Karpas-422 (cell line): Measurements from ENCODE around the gene RSPH3. TPM values are rescaled to one million over a fixed set of nuclear protein-coding genes. Genes with fewer than 3 reads are reported as not detected.

Experiments used
- DNase-seq: peaks from one replicate; pipeline ENCODE4 v3.0.0-alpha.2; 2015
- H2AFZ ChIP-seq: fragments of 200-600 bp; sonication (generic); 2 replicates; pipeline ENCODE4 v1.6.1; 2014; ENCODE audit warnings: antibody characterized with exemption, low read length, mixed read lengths
- H3K27ac ChIP-seq: fragments of 200-600 bp; sonication (generic); 2 replicates; pipeline ENCODE4 v1.5.1; 2014; ENCODE audit warnings: mild to moderate bottlenecking, low read length, moderate library complexity
- H3K27me3 ChIP-seq: fragments of 200-600 bp; sonication (generic); 2 replicates; pipeline ENCODE4 v1.6.1; 2014; ENCODE audit warnings: low read length, mixed read lengths
- H3K36me3 ChIP-seq: fragments of 200-600 bp; sonication (generic); 2 replicates; pipeline ENCODE4 v1.6.1; 2014; ENCODE audit warnings: low read length, mixed read lengths; ENCODE audit not compliant: insufficient read depth
- H3K4me1 ChIP-seq: fragments of 200-600 bp; sonication (generic); 2 replicates; pipeline ENCODE4 v1.6.1; 2014; ENCODE audit warnings: mild to moderate bottlenecking, low read length, mixed read lengths
- H3K4me2 ChIP-seq: fragments of 200-600 bp; sonication (generic); 2 replicates; pipeline ENCODE4 v1.6.1; 2014; ENCODE audit warnings: low read length, low read depth, mild to moderate bottlenecking; ENCODE audit not compliant: poor library complexity, severe bottlenecking
- H3K4me3 ChIP-seq: fragments of 200-600 bp; sonication (generic); 2 replicates; pipeline ENCODE4 v1.5.1; 2014; ENCODE audit warnings: mild to moderate bottlenecking, antibody characterized with exemption, low read length, mixed read lengths
- H3K79me2 ChIP-seq: fragments of 200-600 bp; sonication (generic); 2 replicates; pipeline ENCODE4 v1.6.1; 2014; ENCODE audit warnings: mild to moderate bottlenecking, low read length, mixed read lengths
- H3K9ac ChIP-seq: fragments of 200-600 bp; sonication (generic); 2 replicates; pipeline ENCODE4 v1.6.0; 2014; ENCODE audit warnings: low read length
- H3K9me2 ChIP-seq: fragments of 200-600 bp; sonication (generic), shearing (Covaris generic); replicated peaks from 2 replicates; pipeline ENCODE4 v1.6.0; 2014; ENCODE audit warnings: mild to moderate bottlenecking, low read length, moderate library complexity; ENCODE audit not compliant: insufficient read depth
- H3K9me3 ChIP-seq: fragments of 300-700, 200-600 bp; sonication (generic); 2 replicates; pipeline ENCODE4 v1.6.1; 2014; ENCODE audit warnings: low read length, mixed read lengths
- H4K20me1 ChIP-seq: fragments of 200-600 bp; sonication (generic); 2 replicates; pipeline ENCODE4 v1.6.1; 2014; ENCODE audit warnings: mild to moderate bottlenecking, antibody characterized with exemption, low read length, low read depth; ENCODE audit not compliant: insufficient read depth
- total RNA-seq: library from RNA; depleted of rRNA; stranded (reverse); fragments of >200 nt; shearing (Covaris generic); gene quantifications from 2 replicates; pipeline ENCODE4 v1.2.3, GENCODE V29; 2014; ENCODE audit warnings: low replicate concordance

The RSPH3 gene
- total RNA-seq, 1 experiment from 2014 or later = 3.3 TPM

GRCh38 chr6:158977382-158977781 lies 22.6 kb downstream of the RSPH3 start:
- Histone ChIP-seq H3K9me2 (no peaks in the 10 kb centered on the region), H3K9ac (no peak overlapping the region), H3K27ac (no peak overlapping the region), H3K4me2 (no peak overlapping the region), H2AFZ (no peak overlapping the region), H4K20me1 (no peaks in the 10 kb centered on the region), H3K4me1 (no peaks in the 10 kb centered on the region), H3K79me2 (no peaks in the 10 kb centered on the region), H3K36me3 (no peaks in the 10 kb centered on the region), H3K4me3 (no peak overlapping the region), H3K27me3 (no peaks in the 10 kb centered on the region), H3K9me3 (no peaks in the 10 kb centered on the region)
- no peak for DNase-seq

DNA sequence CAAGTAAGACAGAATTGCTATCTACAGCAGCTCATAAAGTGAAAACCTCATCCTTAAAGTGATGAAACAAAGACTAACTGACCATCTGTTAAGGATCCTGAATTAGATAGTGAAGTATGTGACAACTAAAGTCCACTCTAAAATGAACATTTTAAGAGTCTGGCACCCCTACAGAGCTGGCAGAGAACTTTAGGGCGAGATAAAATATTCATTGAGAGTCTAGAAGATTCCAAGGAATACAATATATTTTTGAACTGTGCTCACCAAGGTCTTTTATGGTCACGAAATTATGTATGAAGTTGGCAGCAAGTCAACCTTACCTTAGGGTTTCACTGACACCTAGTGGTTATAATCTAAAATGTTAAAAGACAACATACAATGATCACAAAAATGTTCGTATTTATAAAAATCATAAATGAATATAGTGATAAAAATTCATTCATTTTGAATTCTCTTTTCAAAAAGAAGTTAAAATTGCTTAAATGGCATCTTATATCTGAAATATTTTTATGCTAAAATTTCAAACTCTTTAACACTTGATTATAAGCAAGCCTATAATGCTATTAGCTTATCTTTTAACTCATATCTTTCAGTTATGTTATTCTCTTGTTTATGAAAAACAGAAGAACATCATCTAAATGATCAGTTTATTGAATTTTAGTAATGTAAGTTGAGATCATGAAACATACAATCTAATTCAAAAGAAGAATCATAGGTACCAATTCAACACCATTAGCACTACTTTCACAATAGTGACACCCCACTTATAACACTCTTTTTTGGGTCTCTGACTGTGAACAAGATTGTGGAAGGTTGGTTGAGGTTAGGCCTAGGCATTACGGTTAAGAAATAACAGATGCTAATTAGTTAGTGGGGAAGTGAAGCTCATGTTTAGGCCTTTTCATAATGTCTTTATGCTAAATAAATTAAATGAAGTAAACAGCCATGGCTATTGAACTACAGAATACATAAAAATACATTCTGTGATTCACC lies 27.5 kb downstream of the RSPH3 start:
- no peak overlapping the region for H3K4me2 ChIP-seq
- DNase-seq = peak; percentile 83
- no peaks in the 10 kb centered on the region for H3K4me1 ChIP-seq
- H3K9me2 ChIP-seq = no peaks in the 10 kb centered on the region
- H3K4me3 ChIP-seq = no peak overlapping the region
- H3K27me3 ChIP-seq = 0 out of 2 replicates have a peak, but pooled peaks cover 4% of the 10 kb centered on the region
- H3K9me3 ChIP-seq = no peaks in the 10 kb centered on the region
- no peak overlapping the region for H3K27ac ChIP-seq
- H2AFZ ChIP-seq = no peak overlapping the region
- no peaks in the 10 kb centered on the region for H4K20me1 ChIP-seq
- H3K36me3 ChIP-seq = no peaks in the 10 kb centered on the region
- H3K79me2 ChIP-seq = no peaks in the 10 kb centered on the region
- H3K9ac ChIP-seq = no peak overlapping the region

DNA sequence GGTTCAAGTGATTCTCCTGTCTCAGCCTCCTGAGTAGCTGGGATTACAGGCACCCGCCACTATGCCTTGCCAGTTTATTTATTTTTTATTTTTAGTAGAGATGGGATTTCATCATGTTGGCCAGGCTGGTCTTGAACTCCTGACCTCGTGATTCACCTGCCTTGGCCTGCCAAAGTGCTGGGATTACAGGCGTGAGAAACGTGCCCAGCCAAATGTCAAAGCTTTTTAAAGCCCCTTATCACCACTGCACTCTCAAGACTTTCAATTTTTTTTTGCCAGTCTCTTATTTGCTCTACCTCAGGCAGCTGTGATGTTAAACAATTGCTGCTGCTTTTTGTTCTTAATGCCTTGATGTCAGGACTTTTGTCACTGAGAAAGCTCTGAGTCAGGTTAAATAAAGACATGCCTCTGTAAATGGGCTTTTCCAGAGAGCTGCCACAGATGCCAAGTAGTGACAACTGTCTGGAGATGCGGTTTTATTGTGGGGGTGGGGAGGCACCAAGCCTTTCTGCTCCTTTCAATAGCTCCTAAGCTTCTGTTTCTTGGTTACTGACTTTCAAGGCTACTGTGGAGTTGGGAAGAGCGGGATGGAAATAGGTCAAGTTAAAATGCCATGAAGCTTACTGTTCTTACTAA lies 29.2 kb downstream of the RSPH3 start:
- DNase-seq = peak; percentile 20
- Histone ChIP-seq H3K4me3 (no peak overlapping the region), H3K36me3 (no peaks in the 10 kb centered on the region), H2AFZ (no peak overlapping the region), H3K9me3 (no peaks in the 10 kb centered on the region), H3K9me2 (no peaks in the 10 kb centered on the region), H3K27ac (no peak overlapping the region), H4K20me1 (no peaks in the 10 kb centered on the region), H3K4me1 (no peaks in the 10 kb centered on the region), H3K4me2 (no peak overlapping the region), H3K9ac (no peak overlapping the region), H3K27me3 (0 out of 2 replicates have a peak, but pooled peaks cover 4% of the 10 kb centered on the region), H3K79me2 (no peaks in the 10 kb centered on the region)

- Histone ChIP-seq H4K20me1 (no peaks in the 10 kb centered on the region), H3K27me3 (0 out of 2 replicates have a peak, but pooled peaks cover 4% of the 10 kb centered on the region), H3K4me3 (no peak overlapping the region), H3K9ac (no peak overlapping the region), H2AFZ (no peak overlapping the region), H3K9me2 (no peaks in the 10 kb centered on the region), H3K9me3 (no peaks in the 10 kb centered on the region), H3K4me1 (no peaks in the 10 kb centered on the region), H3K4me2 (no peak overlapping the region), H3K36me3 (no peaks in the 10 kb centered on the region), H3K27ac (no peak overlapping the region), H3K79me2 (no peaks in the 10 kb centered on the region)
- DNase-seq = no peak
Measured at GRCh38 chr6:158969148-158969547, 30.9 kb downstream of the RSPH3 start.

GRCh38 chr6:158963020-158963808 lies 36.8 kb downstream of the RSPH3 start:
- Histone ChIP-seq H3K79me2 (no peaks in the 10 kb centered on the region), H3K4me1 (peaks cover 7% of the 10 kb centered on the region), H3K4me2 (no peak overlapping the region), H3K9me2 (no peaks in the 10 kb centered on the region), H2AFZ (no peak overlapping the region), H3K27ac (no peak overlapping the region), H3K27me3 (no peaks in the 10 kb centered on the region), H3K9ac (no peak overlapping the region), H3K36me3 (no peaks in the 10 kb centered on the region), H3K4me3 (no peak overlapping the region), H3K9me3 (no peaks in the 10 kb centered on the region), H4K20me1 (no peaks in the 10 kb centered on the region)
- DNase-seq = no peak

DNA sequence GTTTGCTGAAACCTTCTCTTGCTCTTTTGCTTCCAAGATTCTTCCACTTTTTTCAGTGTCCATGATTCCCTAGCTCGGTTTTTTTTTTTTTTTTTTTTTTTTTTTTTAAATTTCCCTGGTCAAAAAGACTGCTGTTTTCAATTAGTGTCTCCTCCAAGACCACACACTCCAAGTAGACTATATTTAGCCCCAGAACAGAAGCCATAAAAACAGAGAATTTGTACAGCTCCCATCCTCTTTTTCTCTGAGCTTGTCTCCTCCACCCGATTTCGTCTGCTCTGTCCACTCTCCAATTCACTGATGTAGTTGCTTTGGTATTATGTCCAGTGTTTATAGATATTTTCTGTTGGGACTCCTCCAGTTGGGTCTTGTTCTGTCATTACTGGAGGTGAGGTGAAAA lies 37.6 kb downstream of the RSPH3 start:
- Histone ChIP-seq H2AFZ (no peak overlapping the region), H3K4me2 (no peak overlapping the region), H3K27me3 (no peaks in the 10 kb centered on the region), H3K9me2 (no peaks in the 10 kb centered on the region), H3K9ac (no peak overlapping the region), H3K9me3 (no peaks in the 10 kb centered on the region), H3K27ac (no peak overlapping the region), H4K20me1 (no peaks in the 10 kb centered on the region), H3K4me1 (peaks cover 7% of the 10 kb centered on the region), H3K79me2 (no peaks in the 10 kb centered on the region), H3K4me3 (no peak overlapping the region), H3K36me3 (no peaks in the 10 kb centered on the region)
- DNase-seq = no peak

DNA sequence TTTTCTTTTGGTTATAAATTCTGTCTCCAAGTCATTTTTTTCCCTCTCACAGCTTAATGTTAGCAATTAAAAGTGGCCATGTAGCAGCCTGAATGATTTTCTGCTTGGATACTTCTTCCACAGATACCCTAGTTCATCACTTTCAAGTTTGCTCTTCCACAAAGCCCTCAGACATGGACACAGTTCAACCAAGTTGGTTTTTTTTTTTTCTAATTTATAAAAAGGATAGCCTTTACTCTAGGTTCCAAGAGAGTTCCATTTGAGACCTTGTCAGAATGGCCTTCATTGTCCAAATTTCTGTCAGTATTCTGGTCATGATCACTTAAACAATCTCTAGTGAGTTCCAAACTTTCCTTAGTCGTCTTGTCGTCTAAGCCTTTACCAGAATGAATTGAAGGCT lies 40.0 kb downstream of the RSPH3 start:
- H2AFZ ChIP-seq = no peak overlapping the region
- no peaks in the 10 kb centered on the region for H4K20me1 ChIP-seq
- H3K79me2 ChIP-seq = no peaks in the 10 kb centered on the region
- no peak for DNase-seq
- no peak overlapping the region for H3K9ac ChIP-seq
- no peaks in the 10 kb centered on the region for H3K27me3 ChIP-seq
- H3K4me1 ChIP-seq = peaks cover 7% of the 10 kb centered on the region
- H3K9me2 ChIP-seq = no peaks in the 10 kb centered on the region
- H3K4me3 ChIP-seq = no peak overlapping the region
- no peaks in the 10 kb centered on the region for H3K9me3 ChIP-seq
- H3K4me2 ChIP-seq = no peak overlapping the region
- no peaks in the 10 kb centered on the region for H3K36me3 ChIP-seq
- no peak overlapping the region for H3K27ac ChIP-seq

DNA sequence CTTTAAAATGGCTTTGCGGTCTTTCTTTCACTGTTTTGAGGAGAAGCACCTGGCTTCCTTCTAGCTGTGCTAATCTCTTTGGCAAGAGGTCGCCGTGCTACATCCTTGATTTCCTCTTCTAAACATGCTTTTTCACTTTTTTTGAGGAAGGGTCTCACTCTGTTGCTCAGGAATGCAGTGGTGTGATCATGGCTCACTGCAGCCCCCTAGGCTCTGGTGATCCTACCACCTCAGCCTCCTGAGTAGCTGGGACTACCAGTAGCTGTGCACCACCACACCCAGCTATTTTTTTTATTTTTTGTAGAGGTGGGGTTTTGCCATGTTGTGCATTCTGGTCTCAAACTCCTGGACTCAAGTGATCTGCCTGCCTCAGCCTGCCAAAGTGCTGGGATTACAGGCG lies 40.5 kb downstream of the RSPH3 start:
- H3K4me3 ChIP-seq = no peak overlapping the region
- H3K36me3 ChIP-seq = no peaks in the 10 kb centered on the region
- no peak overlapping the region for H3K27ac ChIP-seq
- H3K9me2 ChIP-seq = no peaks in the 10 kb centered on the region
- peaks cover 7% of the 10 kb centered on the region for H3K4me1 ChIP-seq
- H3K9ac ChIP-seq = no peak overlapping the region
- no peaks in the 10 kb centered on the region for H4K20me1 ChIP-seq
- no peaks in the 10 kb centered on the region for H3K9me3 ChIP-seq
- H3K79me2 ChIP-seq = no peaks in the 10 kb centered on the region
- no peak for DNase-seq
- no peak overlapping the region for H3K4me2 ChIP-seq
- no peak overlapping the region for H2AFZ ChIP-seq
- H3K27me3 ChIP-seq = no peaks in the 10 kb centered on the region
